ENCODE measurements around the gene CYP27A1. TPM values are rescaled to one million over a fixed set of nuclear protein-coding genes. Genes with fewer than 3 reads are reported as not detected.

The CYP27A1 gene
- total RNA-seq, 6 donors from 2014 or later, result 70.1 to 178 (median 160) TPM

- ATAC-seq (ENCODE audit: low FRiP score in 2 of 2), result no peak
- 94 to 97% methylated on average over 4 to 7 of the region's 7 CpGs for WGBS, 2 donors
- Histone ChIP-seq H3K27ac (peak overlapping the region in 1 of 4 donors; percentile 9), H3K4me3 (no peak overlapping the region), H3K27me3 (no peaks in the 10 kb centered on the region), H3K36me3 (peaks cover 0 to 2% (median 0%) of the 10 kb centered on the region in 4 donors), H3K4me1 (no peaks in the 10 kb centered on the region), H3K9me3 (no peaks in the 10 kb centered on the region)
- no peak for DNase-seq
- TF ChIP-seq EP300 (IDR thresholded peaks at IDR 0.05), result no peak
- TF ChIP-seq, protein P1, sequence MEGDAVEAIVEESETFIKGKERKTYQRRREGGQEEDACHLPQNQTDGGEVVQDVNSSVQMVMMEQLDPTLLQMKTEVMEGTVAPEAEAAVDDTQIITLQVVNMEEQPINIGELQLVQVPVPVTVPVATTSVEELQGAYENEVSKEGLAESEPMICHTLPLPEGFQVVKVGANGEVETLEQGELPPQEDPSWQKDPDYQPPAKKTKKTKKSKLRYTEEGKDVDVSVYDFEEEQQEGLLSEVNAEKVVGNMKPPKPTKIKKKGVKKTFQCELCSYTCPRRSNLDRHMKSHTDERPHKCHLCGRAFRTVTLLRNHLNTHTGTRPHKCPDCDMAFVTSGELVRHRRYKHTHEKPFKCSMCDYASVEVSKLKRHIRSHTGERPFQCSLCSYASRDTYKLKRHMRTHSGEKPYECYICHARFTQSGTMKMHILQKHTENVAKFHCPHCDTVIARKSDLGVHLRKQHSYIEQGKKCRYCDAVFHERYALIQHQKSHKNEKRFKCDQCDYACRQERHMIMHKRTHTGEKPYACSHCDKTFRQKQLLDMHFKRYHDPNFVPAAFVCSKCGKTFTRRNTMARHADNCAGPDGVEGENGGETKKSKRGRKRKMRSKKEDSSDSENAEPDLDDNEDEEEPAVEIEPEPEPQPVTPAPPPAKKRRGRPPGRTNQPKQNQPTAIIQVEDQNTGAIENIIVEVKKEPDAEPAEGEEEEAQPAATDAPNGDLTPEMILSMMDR (IDR thresholded peaks at IDR 0.05), result no peak
These were observed 42.1 kb downstream of the CYP27A1 start for GRCh38 chr2:218824004-218824403.

- Histone ChIP-seq H3K9me3 (no peaks in the 10 kb centered on the region), H3K36me3 (no peaks in the 10 kb centered on the region), H3K4me3 (no peak overlapping the region), H3K4me1 (no peaks in the 10 kb centered on the region), H3K27me3 (no peaks in the 10 kb centered on the region), H3K27ac (no peak overlapping the region)
- no peak for TF ChIP-seq POLR2A (IDR thresholded peaks at IDR 0.05)
- TF ChIP-seq, protein P1 (IDR thresholded peaks at IDR 0.05), result no peak
- no peak for TF ChIP-seq POLR2AphosphoS5 (IDR thresholded peaks at IDR 0.05)
- TF ChIP-seq EP300 (IDR thresholded peaks at IDR 0.05), result no peak
- DNase-seq, result no peak
- ATAC-seq (ENCODE audit: low FRiP score in 2 of 2), result no peak
- 83 to 88% methylated on average over 7 to 10 of the region's 10 CpGs for WGBS, 2 donors
These were observed 44.8 kb downstream of the CYP27A1 start for GRCh38 chr2:218826791-218827190.

- ATAC-seq (ENCODE audit: low FRiP score in 2 of 2) (no peak), DNase-seq (peak in 1 of 2 donors; percentile 53)
- H3K4me1 ChIP-seq, result peaks cover 0 to 7% (median 2%) of the 10 kb centered on the region in 4 donors
- TF ChIP-seq EP300 (IDR thresholded peaks at IDR 0.05), result no peak
- no peaks in the 10 kb centered on the region for H3K9me3 ChIP-seq
- H3K4me3 ChIP-seq, result no peak overlapping the region
- no peak overlapping the region for H3K27ac ChIP-seq
- no peaks in the 10 kb centered on the region for H3K27me3 ChIP-seq
- WGBS, 2 donors, result 68% methylated on average over 9 to 14 of the region's 14 CpGs
- no peaks in the 10 kb centered on the region for H3K36me3 ChIP-seq
These were observed 45.9 kb downstream of the CYP27A1 start for GRCh38 chr2:218827701-218828476.

GRCh38 chr2:218828477-218828778, 46.5 kb downstream of the CYP27A1 start:
- Histone ChIP-seq H3K9me3 (no peaks in the 10 kb centered on the region), H3K4me3 (no peak overlapping the region), H3K36me3 (no peaks in the 10 kb centered on the region), H3K27ac (no peak overlapping the region), H3K4me1 (peaks cover 0 to 7% (median 2%) of the 10 kb centered on the region in 4 donors), H3K27me3 (no peaks in the 10 kb centered on the region)
- ATAC-seq (ENCODE audit: low FRiP score in 2 of 2) (no peak), DNase-seq (no peak)
- WGBS, 2 donors, result 91 to 100% methylated on average over 2 to 4 of the region's 4 CpGs
- TF ChIP-seq, protein P1 (IDR thresholded peaks at IDR 0.05), result no peak
- TF ChIP-seq POLR2A (IDR thresholded peaks at IDR 0.05) (no peak), EP300 (IDR thresholded peaks at IDR 0.05) (no peak), POLR2AphosphoS5 (IDR thresholded peaks at IDR 0.05) (no peak)

- TF ChIP-seq EP300 (IDR thresholded peaks at IDR 0.05), result no peak
- TF ChIP-seq, protein P1 (IDR thresholded peaks at IDR 0.05), result no peak
- TF ChIP-seq POLR2AphosphoS5 (IDR thresholded peaks at IDR 0.05), result no peak
- no peak for TF ChIP-seq POLR2A (IDR thresholded peaks at IDR 0.05)
- peak in 1 of 2 donors; percentile 49 for DNase-seq
- 81 to 84% methylated on average over 8 to 17 of the region's 17 CpGs for WGBS, 2 donors
- ATAC-seq (ENCODE audit: low FRiP score in 2 of 2), result peak in 1 of 2 donors; percentile 78
- Histone ChIP-seq H3K27me3 (no peaks in the 10 kb centered on the region), H3K36me3 (no peaks in the 10 kb centered on the region), H3K9me3 (no peaks in the 10 kb centered on the region), H3K27ac (no peak overlapping the region), H3K4me3 (no peak overlapping the region), H3K4me1 (peaks cover 0 to 7% (median 2%) of the 10 kb centered on the region in 4 donors)
These were observed 48.0 kb downstream of the CYP27A1 start for GRCh38 chr2:218829868-218830451.
